Panc1 (cell line): ENCODE results near the gene PCLO. TPM values are rescaled to one million over a fixed set of nuclear protein-coding genes. Genes with fewer than 3 reads are reported as not detected.

ENCODE experiments used
- ATAC-seq: fragments of 200-7000 bp; cut with Tn5 transposase; 2 replicates; pipeline ENCODE4 v1.9.1; 2020; ENCODE audit warnings: mild to moderate bottlenecking, moderate library complexity
- BruUV-seq: library from RNA; stranded (reverse); fragments of 400-500 nt; replicated peaks from 2 replicates; lab custom pipeline; 2021; lab: Mats Ljungman, UMichigan
- CTCF ChIA-PET: fragments of 300-600 bp; sonication (Branson Sonifier 250); formaldehyde crosslinking; loops from one replicate; lab custom pipeline; 2022; ENCODE audit warnings: antibody characterized with exemption; lab: Charles Lee
- POLR2A ChIA-PET: fragments of 300-600 bp; sonication (Branson Sonifier 250); formaldehyde crosslinking; loops from one replicate; lab custom pipeline; 2022; ENCODE audit warnings: antibody characterized with exemption; lab: Charles Lee
- DNase-seq: peaks from one replicate; pipeline ENCODE4 v3.0.0-alpha.2; 2010; ENCODE audit warnings: low read depth, low spot score
- H3K27ac ChIP-seq: 2 replicates; pipeline ENCODE4 v1.5.1; 2011; ENCODE audit warnings: mild to moderate bottlenecking, low read length, inconsistent platforms
- H3K27me3 ChIP-seq: fragments of 200-500 bp; sonication (Bioruptor generic); 2 replicates; pipeline ENCODE4 v1.6.0; 2014; ENCODE audit warnings: low read length, inconsistent platforms; ENCODE audit not compliant: control insufficient read depth, insufficient read depth
- H3K36me3 ChIP-seq: fragments of 200-500 bp; sonication (Bioruptor generic); 2 replicates; pipeline ENCODE4 v1.5.1; 2014; ENCODE audit warnings: inconsistent platforms, mild to moderate bottlenecking, low read length, moderate library complexity; ENCODE audit not compliant: control insufficient read depth, insufficient read depth
- H3K4me1 ChIP-seq: 2 replicates; pipeline ENCODE4 v1.5.1; 2011; ENCODE audit warnings: inconsistent platforms, mild to moderate bottlenecking, low read length, moderate library complexity; ENCODE audit not compliant: control insufficient read depth, insufficient read depth
- H3K4me3 ChIP-seq, 2 experiments: 2 replicates each; pipeline ENCODE4 v1.5.1; 2011 to 2012; ENCODE audit warnings: low read depth in 2 of 2, low read length in 2 of 2, mild to moderate bottlenecking in 2 of 2, inconsistent platforms in 1 of 2, moderate library complexity in 1 of 2
- H3K9me3 ChIP-seq: fragments of 200-500 bp; sonication (Bioruptor generic); 2 replicates; pipeline ENCODE4 v1.5.1; 2014; ENCODE audit warnings: low read depth, mild to moderate bottlenecking, inconsistent platforms, low read length, moderate library complexity; ENCODE audit not compliant: control insufficient read depth, insufficient read depth
- CTCF ChIP-seq: fragments of 450-650 bp; IDR thresholded peaks from 2 replicates; pipeline ENCODE4 v1.5.1; 2017; ENCODE audit warnings: mild to moderate bottlenecking
- POLR2AphosphoS5 ChIP-seq: IDR thresholded peaks from 2 replicates; pipeline ENCODE4 v1.6.1; 2012; ENCODE audit warnings: mild to moderate bottlenecking, low read depth, low read length, moderate library complexity
- REST ChIP-seq, 2 experiments: IDR thresholded peaks; 2 replicates each; pipeline ENCODE4 v1.6.1; 2011 to 2012; ENCODE audit warnings: low read depth in 2 of 2, control low read depth in 1 of 2, low read length in 1 of 2, mild to moderate bottlenecking in 1 of 2, moderate library complexity in 1 of 2; ENCODE audit not compliant: insufficient read depth in 1 of 2
- SIN3A ChIP-seq: IDR thresholded peaks from 2 replicates; pipeline ENCODE4 v1.6.1; 2012; ENCODE audit warnings: low read depth, mild to moderate bottlenecking, low read length, moderate library complexity, borderline replicate concordance; ENCODE audit not compliant: insufficient read depth
- TCF7L2 ChIP-seq: IDR thresholded peaks from 2 replicates; pipeline ENCODE4 v1.6.1; 2011; ENCODE audit warnings: mild to moderate bottlenecking, low read depth, low read length, inconsistent platforms
- in situ Hi-C: cut with HindIII; loops from 2 replicates; pipeline ENCODE4 v1.10.0; 2016; ENCODE audit warnings: low sequenced_read_pairs, low pct_unique_long_range_greater_than_20kb
- intact Hi-C: fragments of 100-400 bp; cut with micrococcal nuclease; formaldehyde crosslinking; loops from one replicate; pipeline ENCODE4 v1.10.0; 2022; ENCODE audit not compliant: unreplicated experiment
- total RNA-seq: library from RNA; stranded (reverse); gene quantifications from one replicate; pipeline ENCODE4 v1.2.1, GENCODE V29; 2021; ENCODE audit not compliant: unreplicated experiment

The PCLO gene
- total RNA-seq, 1 experiment from 2014 or later = 1.1 TPM

GRCh38 chr7:83021032-83021431 lies 141.7 kb downstream of the PCLO start:
- ATAC-seq (no peak), DNase-seq (no peak)
- Histone ChIP-seq H3K4me1 (no peaks in the 10 kb centered on the region), H3K9me3 (0 out of 2 replicates have a peak, but pooled peaks cover 4% of the 10 kb centered on the region), H3K36me3 (no peaks in the 10 kb centered on the region), H3K27me3 (no peaks in the 10 kb centered on the region), H3K4me3 (no peak overlapping the region), H3K27ac (no peak overlapping the region)
- CTCF ChIA-PET = no interaction called here
- intact Hi-C loops = no loop called here
- POLR2A ChIA-PET = no interaction called here
- TF ChIP-seq TCF7L2 = no peak
- TF ChIP-seq SIN3A = no peak
- no peak for TF ChIP-seq POLR2AphosphoS5
- TF ChIP-seq CTCF = no peak
- TF ChIP-seq REST (IDR thresholded peaks at IDR 0.05; ENCODE audit: insufficient read depth in 1 of 2, low read depth in 2 of 2, low read length in 1 of 2) = no peak
- in situ Hi-C loops = no loop called here
- BruUV-seq = no TSS peak

- no peak overlapping the region for H3K27ac ChIP-seq
- 0 out of 2 replicates have a peak, but pooled peaks cover 4% of the 10 kb centered on the region for H3K9me3 ChIP-seq
- ATAC-seq = no peak
- POLR2A ChIA-PET = no interaction called here
- no peaks in the 10 kb centered on the region for H3K36me3 ChIP-seq
- in situ Hi-C loops (no loop called here), intact Hi-C loops (no loop called here)
- no TSS peak for BruUV-seq
- DNase-seq = no peak
- no peak overlapping the region for H3K4me3 ChIP-seq
- CTCF ChIA-PET = no interaction called here
- no peaks in the 10 kb centered on the region for H3K27me3 ChIP-seq
- TF ChIP-seq TCF7L2 = no peak
- no peak for TF ChIP-seq CTCF
- TF ChIP-seq POLR2AphosphoS5 = no peak
- TF ChIP-seq REST (IDR thresholded peaks at IDR 0.05; ENCODE audit: insufficient read depth in 1 of 2, low read depth in 2 of 2, low read length in 1 of 2) = no peak
- no peak for TF ChIP-seq SIN3A
- no peaks in the 10 kb centered on the region for H3K4me1 ChIP-seq
Observed at GRCh38 chr7:83020161-83020560, 142.5 kb downstream of the PCLO start.
